Endothelial cell of umbilical vein (primary cell): ENCODE measurements around the gene KDM4C. TPM values are rescaled to one million over a fixed set of nuclear protein-coding genes. Genes with fewer than 3 reads are reported as not detected.

Source experiments
- BruUV-seq: library from RNA; stranded (reverse); fragments of 400-500 nt; replicated peaks from 2 replicates; lab custom pipeline; 2021; lab: Mats Ljungman, UMichigan
- CTCF ChIA-PET: fragments of 300-600, 350-600 bp; sonication (Branson Sonifier 250); formaldehyde crosslinking; loops from one replicate; lab custom pipeline; 2021; ENCODE audit warnings: antibody characterized with exemption, inconsistent platforms; lab: Charles Lee
- POLR2A ChIA-PET: fragments of 300-600, 350-600 bp; sonication (Branson Sonifier 250); formaldehyde crosslinking; loops from one replicate; lab custom pipeline; 2021; ENCODE audit warnings: antibody characterized with exemption, inconsistent platforms; lab: Charles Lee
- DNase-seq: peaks from one replicate; pipeline ENCODE4 v3.0.0-alpha.2; 2011; ENCODE audit warnings: low read depth, low spot score
- FAIRE-seq: peaks from 2 replicates; lab custom pipeline; 2011; peaks lifted over from hg19 to GRCh38; lab: Jason Lieb, UNC
- H2AFZ ChIP-seq: 2 replicates; pipeline ENCODE4 v1.6.0; 2012; ENCODE audit warnings: low read depth, low read length, control low read depth, inconsistent platforms
- H3K27ac ChIP-seq: 2 replicates; pipeline ENCODE4 v1.5.1; 2011; ENCODE audit warnings: low read depth, mild to moderate bottlenecking, control low read depth, low read length, moderate library complexity; ENCODE audit not compliant: insufficient read depth
- H3K27me3 ChIP-seq, 2 experiments: 2 replicates each; pipeline versions ENCODE4 v1.6.0 to v1.6.1; 2011; ENCODE audit warnings: low read length in 2 of 2, mixed read lengths in 1 of 2; ENCODE audit not compliant: control insufficient read depth in 2 of 2, insufficient read depth in 2 of 2
- H3K36me3 ChIP-seq, 2 experiments: 2 replicates in 1 of 2; 3 replicates in 1 of 2; pipeline ENCODE4 v1.5.1; 2011; ENCODE audit warnings: low read length in 2 of 2, mild to moderate bottlenecking in 1 of 2, moderate library complexity in 1 of 2; ENCODE audit not compliant: control insufficient read depth in 2 of 2, insufficient read depth in 2 of 2; ENCODE audit errors: extremely low read depth in 1 of 2
- H3K4me1 ChIP-seq: 3 replicates; pipeline ENCODE4 v1.5.1; 2011; ENCODE audit warnings: mild to moderate bottlenecking, low read length; ENCODE audit not compliant: control insufficient read depth, insufficient read depth; ENCODE audit errors: extremely low read depth
- H3K4me2 ChIP-seq: 2 replicates; pipeline ENCODE4 v1.6.1; 2011; ENCODE audit warnings: low read length, control low read depth, mixed read lengths; ENCODE audit not compliant: insufficient read depth
- H3K4me3 ChIP-seq, 3 experiments: fragments of 200-600 bp in 1 of 3; sonication (generic), shearing (Covaris generic) in 1 of 3; replicated peaks in 1 of 3; 2 replicates each; pipeline ENCODE4 v1.5.1; 2011 to 2016; ENCODE audit warnings: control low read depth in 3 of 3, low read length in 3 of 3, mild to moderate bottlenecking in 2 of 3, inconsistent platforms in 1 of 3, low read depth in 1 of 3, moderate library complexity in 1 of 3; ENCODE audit not compliant: insufficient read depth in 1 of 3
- H3K79me2 ChIP-seq: 2 replicates; pipeline ENCODE4 v1.6.0; 2012; ENCODE audit warnings: low read length, inconsistent platforms; ENCODE audit not compliant: control insufficient read depth, insufficient read depth
- H3K9ac ChIP-seq: replicated peaks from 2 replicates; pipeline ENCODE3; 2011; ENCODE audit warnings: low read length, control low read depth; ENCODE audit not compliant: insufficient read depth; ENCODE audit errors: extremely low read depth
- H3K9me1 ChIP-seq: replicated peaks from 3 replicates; pipeline ENCODE4 v1.6.0; 2011; ENCODE audit warnings: mild to moderate bottlenecking, low read length; ENCODE audit not compliant: control insufficient read depth, insufficient read depth; ENCODE audit errors: extremely low read depth
- H3K9me3 ChIP-seq: replicated peaks from 2 replicates; pipeline ENCODE4 v1.5.1; 2012; ENCODE audit warnings: low read length, inconsistent platforms; ENCODE audit not compliant: control insufficient read depth, insufficient read depth
- H4K20me1 ChIP-seq: replicated peaks from 2 replicates; pipeline ENCODE3; 2011; ENCODE audit warnings: mild to moderate bottlenecking, low read length; ENCODE audit not compliant: control insufficient read depth, insufficient read depth; ENCODE audit errors: extremely low read depth
- EZH2 ChIP-seq: IDR thresholded peaks from 2 replicates; pipeline ENCODE4 v1.6.1; 2012; ENCODE audit warnings: borderline replicate concordance, low read depth, mild to moderate bottlenecking, moderate library complexity, low read length, inconsistent platforms; ENCODE audit not compliant: severe bottlenecking
- FOS ChIP-seq: IDR thresholded peaks from 2 replicates; pipeline ENCODE4 v1.6.1; 2011; ENCODE audit warnings: mild to moderate bottlenecking, low read length, moderate library complexity, borderline replicate concordance; ENCODE audit not compliant: insufficient read depth
- GATA2 ChIP-seq: IDR thresholded peaks from 2 replicates; pipeline ENCODE4 v1.7.0; 2011; ENCODE audit warnings: low read depth, mild to moderate bottlenecking, moderate library complexity, mixed read lengths, low read length; ENCODE audit not compliant: insufficient read length, insufficient read depth
- JUN ChIP-seq: IDR thresholded peaks from 2 replicates; pipeline ENCODE4 v1.6.1; 2011; ENCODE audit warnings: borderline replicate concordance, low read depth; ENCODE audit not compliant: insufficient read length, insufficient read depth
- MYC ChIP-seq: IDR thresholded peaks from one replicate; pipeline ENCODE4 v1.6.1; 2011; ENCODE audit warnings: mild to moderate bottlenecking, low read depth, low read length
- POLR2A ChIP-seq: IDR thresholded peaks from 2 replicates; pipeline ENCODE4 v1.6.1; 2012; ENCODE audit warnings: low read depth, mild to moderate bottlenecking, control low read depth, low read length
- POLR2AphosphoS5 ChIP-seq: IDR thresholded peaks from 2 replicates; pipeline ENCODE4 v1.6.1; 2012; ENCODE audit warnings: low read depth, mild to moderate bottlenecking, control low read depth, low read length, moderate library complexity; ENCODE audit not compliant: insufficient read depth
- dilution Hi-C: fragments of 300-500 bp; cut with MboI; formaldehyde crosslinking; loops from one replicate; pipeline ENCODE4 v1.15.0; 2019; ENCODE audit warnings: low sequenced_read_pairs; ENCODE audit not compliant: extremely low pct_ligation_motif_present
- intact Hi-C: fragments of 100-400 bp; cut with micrococcal nuclease; formaldehyde crosslinking; loops from one replicate; pipeline ENCODE4 v1.10.0; 2022
- polyA plus RNA-seq, 4 experiments: library from polyadenylated mRNA; depleted of rRNA in 3 of 4; stranded (reverse) in 3 of 4; unstranded in 1 of 4; fragments of >200 nt; gene quantifications; 2 replicates each; pipeline versions ENCODE4 v1.2.1 to v1.2.3, GENCODE V29; 2011 to 2012; ENCODE audit warnings: missing spikeins in 1 of 4
- total RNA-seq: library from RNA; stranded (reverse); gene quantifications from 2 replicates; pipeline ENCODE4 v1.2.3, GENCODE V29; 2021
- TF ChIP-seq, protein P1 (sequence below), 2 donors: IDR thresholded peaks; 1 replicate in 1 of 2; 2 replicates in 1 of 2; pipeline ENCODE4 v1.5.1; 2011; ENCODE audit warnings: low read length in 2 of 2, mild to moderate bottlenecking in 2 of 2, moderate library complexity in 2 of 2, control low read depth in 1 of 2, inconsistent platforms in 1 of 2, low read depth in 1 of 2; ENCODE audit not compliant: insufficient read depth in 1 of 2; ENCODE audit errors: extremely low read depth in 1 of 2
- TF ChIP-seq, protein P2 (sequence below): IDR thresholded peaks from 2 replicates; pipeline ENCODE4 v1.6.1; 2011; ENCODE audit not compliant: insufficient read depth, insufficient read length

KDM4C gene
- total and polyA plus RNA-seq, 2 donors (not counting 3 experiments of a cell fraction or from before 2014, with no cell fraction given), result 5.4 to 15.0 TPM

DNA sequence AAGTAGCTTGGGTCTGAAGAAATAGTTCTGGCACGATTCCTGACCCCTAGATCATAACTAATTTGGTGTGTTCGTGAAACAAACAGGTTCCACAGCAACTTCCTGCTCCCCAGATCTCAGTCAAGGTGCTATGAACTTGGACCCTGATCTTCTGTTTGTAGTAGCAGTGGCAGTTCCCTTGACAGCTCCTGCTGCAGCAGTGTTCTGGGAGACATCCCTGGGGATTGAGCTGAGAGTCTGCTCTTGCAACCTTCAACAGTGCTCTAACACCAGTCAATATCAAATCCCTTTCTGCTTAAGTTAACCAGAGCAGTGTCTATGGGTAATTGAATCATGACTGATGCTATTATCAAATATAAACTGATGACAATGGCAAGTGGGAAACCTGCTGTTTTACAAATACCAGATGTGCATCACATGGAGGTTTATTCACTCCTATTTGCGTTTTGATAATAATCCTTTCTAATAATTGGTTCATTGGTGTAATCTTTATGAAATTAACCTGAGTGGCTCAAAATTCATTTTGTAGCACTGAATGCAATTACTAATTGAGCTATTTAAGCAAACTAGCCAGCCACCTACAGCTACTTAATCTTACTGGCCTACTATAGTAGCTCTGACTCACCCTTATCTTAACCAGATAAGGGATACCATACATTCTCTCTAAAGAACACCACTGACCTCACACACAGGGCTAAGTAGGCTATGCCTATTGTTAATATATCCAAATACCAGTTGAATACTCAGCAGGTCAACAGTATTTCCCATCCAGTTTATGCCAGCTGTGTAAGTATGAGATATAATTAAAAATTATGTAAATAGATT, 21.9 kb downstream of the KDM4C start:
- Histone ChIP-seq H3K79me2 (peaks cover 12% of the 10 kb centered on the region), H3K9me1 (no peaks in the 10 kb centered on the region), H3K4me2 (peak overlapping the region; percentile 83), H2AFZ (no peak overlapping the region), H3K27ac (peak overlapping the region; percentile 66), H3K36me3 (no peaks in the 10 kb centered on the region), H3K4me1 (peaks cover 18% of the 10 kb centered on the region), H3K9me3 (no peaks in the 10 kb centered on the region), H3K9ac (no peak overlapping the region), H3K4me3 (no peak overlapping the region), H4K20me1 (no peaks in the 10 kb centered on the region), H3K27me3 (no peaks in the 10 kb centered on the region)
- intact Hi-C loops, result loop anchor here (1.0 to 10.0 kb wide), 3 partner anchors 9 to 95 kb away; no protein-coding TSS in a partner anchor
- TF ChIP-seq EZH2 (no peak), GATA2 (peak; percentile 88), FOS (peak; percentile 78), POLR2A (no peak), MYC (no peak), POLR2AphosphoS5 (peak; percentile 71), JUN (peak; percentile 78)
- TF ChIP-seq, protein P1, sequence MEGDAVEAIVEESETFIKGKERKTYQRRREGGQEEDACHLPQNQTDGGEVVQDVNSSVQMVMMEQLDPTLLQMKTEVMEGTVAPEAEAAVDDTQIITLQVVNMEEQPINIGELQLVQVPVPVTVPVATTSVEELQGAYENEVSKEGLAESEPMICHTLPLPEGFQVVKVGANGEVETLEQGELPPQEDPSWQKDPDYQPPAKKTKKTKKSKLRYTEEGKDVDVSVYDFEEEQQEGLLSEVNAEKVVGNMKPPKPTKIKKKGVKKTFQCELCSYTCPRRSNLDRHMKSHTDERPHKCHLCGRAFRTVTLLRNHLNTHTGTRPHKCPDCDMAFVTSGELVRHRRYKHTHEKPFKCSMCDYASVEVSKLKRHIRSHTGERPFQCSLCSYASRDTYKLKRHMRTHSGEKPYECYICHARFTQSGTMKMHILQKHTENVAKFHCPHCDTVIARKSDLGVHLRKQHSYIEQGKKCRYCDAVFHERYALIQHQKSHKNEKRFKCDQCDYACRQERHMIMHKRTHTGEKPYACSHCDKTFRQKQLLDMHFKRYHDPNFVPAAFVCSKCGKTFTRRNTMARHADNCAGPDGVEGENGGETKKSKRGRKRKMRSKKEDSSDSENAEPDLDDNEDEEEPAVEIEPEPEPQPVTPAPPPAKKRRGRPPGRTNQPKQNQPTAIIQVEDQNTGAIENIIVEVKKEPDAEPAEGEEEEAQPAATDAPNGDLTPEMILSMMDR (IDR thresholded peaks at IDR 0.05; ENCODE audit: extremely low read depth in 1 of 2, insufficient read depth in 1 of 2, low read depth in 1 of 2, low read length in 2 of 2), result no peak
- TF ChIP-seq, protein P2, sequence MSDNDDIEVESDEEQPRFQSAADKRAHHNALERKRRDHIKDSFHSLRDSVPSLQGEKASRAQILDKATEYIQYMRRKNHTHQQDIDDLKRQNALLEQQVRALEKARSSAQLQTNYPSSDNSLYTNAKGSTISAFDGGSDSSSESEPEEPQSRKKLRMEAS, result no peak
- peak; percentile 89 for DNase-seq
- ChIA-PET POLR2A (interaction anchor here (0.9 to 1.8 kb wide), 2 partner anchors 9 to 22 kb away, joined by 3 to 7 read pairs; partner anchors contain the start of gene KDM4C), CTCF (interaction anchor here (0.7 to 2.1 kb wide), 5 partner anchors 9 to 48 kb away, joined by 3 to 9 read pairs (median 3); partner anchors contain the start of gene KDM4C)
- dilution Hi-C loops, result no loop called here
- peak; percentile 75 for FAIRE-seq
- no TSS peak for BruUV-seq
